Activated CD8-positive, alpha-beta T cell treated with anti-CD3 and anti-CD28 coated beads for 36 hours (primary cell): ENCODE data around the gene AOC3. TPM values are rescaled to one million over a fixed set of nuclear protein-coding genes. Genes with fewer than 3 reads are reported as not detected.

Source experiments
- ATAC-seq: fragments of 200-7000 bp; cut with Tn5 transposase; one replicate; pipeline ENCODE4 v1.10.0; 2021; ENCODE audit warnings: mild to moderate bottlenecking, moderate library complexity
- CTCF ChIA-PET: fragments of 350-600 bp; sonication (Branson Sonifier 250); formaldehyde crosslinking; loops from one replicate; lab custom pipeline; 2021; ENCODE audit warnings: antibody characterized with exemption; lab: Charles Lee
- POLR2A ChIA-PET: fragments of 350-600 bp; sonication (Branson Sonifier 250); formaldehyde crosslinking; loops from one replicate; lab custom pipeline; 2021; ENCODE audit warnings: antibody characterized with exemption; lab: Charles Lee
- DNase-seq: peaks from one replicate; pipeline ENCODE4 v3.0.0-alpha.2; 2020
- H3K27ac Mint-ChIP-seq: one replicate; pipeline ENCODE4 v1.8.0; 2021; ENCODE audit warnings: mild to moderate bottlenecking, mixed read lengths
- H3K27me3 Mint-ChIP-seq: one replicate; pipeline ENCODE4 v1.8.0; 2021; ENCODE audit warnings: mixed read lengths
- H3K36me3 Mint-ChIP-seq: one replicate; pipeline ENCODE4 v1.8.0; 2021; ENCODE audit warnings: low read depth, mixed read lengths
- H3K4me1 Mint-ChIP-seq: one replicate; pipeline ENCODE4 v1.8.0; 2021; ENCODE audit warnings: low read depth, mixed read lengths
- H3K4me3 Mint-ChIP-seq: one replicate; pipeline ENCODE4 v1.8.0; 2021; ENCODE audit warnings: mild to moderate bottlenecking, moderate library complexity, mixed read lengths
- H3K9me3 Mint-ChIP-seq: one replicate; pipeline ENCODE4 v1.8.0; 2021; ENCODE audit warnings: mixed read lengths
- CTCF ChIP-seq: fragments of 200-600 bp; IDR thresholded peaks from one replicate; pipeline ENCODE4 v1.8.0; 2022; ENCODE audit warnings: antibody characterized with exemption, mild to moderate bottlenecking
- intact Hi-C: fragments of 100-400 bp; cut with micrococcal nuclease; formaldehyde crosslinking; loops from one replicate; pipeline ENCODE4 v1.10.0; 2022
- total RNA-seq, 2 experiments: library from RNA; stranded (reverse); gene quantifications; one replicate each; pipeline ENCODE4 v1.2.3, GENCODE V29; 2021

AOC3 gene
- total RNA-seq = 1 to 10 TPM; 2.0 to 2.9 TPM

GRCh38 chr17:42850954-42851353 lies at the start of gene AOC3:
Gene AOC3 (plus strand): TSS chr17:42851199. CDS start chr17:42851344, 145 bp downstream.
- intact Hi-C loops = no loop called here

GRCh38 chr17:42803074-42803883 lies 47.7 kb upstream of the AOC3 start:
- H3K4me1 Mint-ChIP-seq = peaks cover 3% of the 10 kb centered on the region
- no peak overlapping the region for H3K27ac Mint-ChIP-seq
- peaks cover 3% of the 10 kb centered on the region for H3K36me3 Mint-ChIP-seq
- intact Hi-C loops = no loop called here
- TF ChIP-seq CTCF = no peak
- peaks cover 2% of the 10 kb centered on the region for H3K9me3 Mint-ChIP-seq
- H3K27me3 Mint-ChIP-seq = no peaks in the 10 kb centered on the region
- ChIA-PET CTCF (interaction anchor here (1.1 to 5.3 kb wide), 5 partner anchors 12 to 40 kb away, joined by 3 to 36 read pairs (median 7); partner anchors contain the start of gene BECN1), POLR2A (interaction anchor here (0.6 to 1.2 kb wide), 2 partner anchors 9 to 512 kb away, joined by 3 to 4 read pairs; no protein-coding TSS in a partner anchor)
- DNase-seq (no peak), ATAC-seq (no peak)
- no peak overlapping the region for H3K4me3 Mint-ChIP-seq

More at GRCh38 chr17:42850954-42851353, at the start of gene AOC3:
- Mint-ChIP-seq H3K4me3 (no peak within 1 kb of the TSS), H3K36me3 (peaks cover 2% of the 10 kb centered on the region), H3K4me1 (peaks cover 10% of the 10 kb centered on the region), H3K27ac (no peak within 1 kb of the TSS), H3K9me3 (no peaks in the 10 kb centered on the region), H3K27me3 (no peaks in the 10 kb centered on the region)
- DNase-seq (no peak), ATAC-seq (no peak)
- ChIA-PET POLR2A (interaction anchor here (1.0 kb wide), 1 partner anchor 18 kb away, joined by 5 read pairs; the partner anchor contains the start of gene PSME3), CTCF (interaction anchor here (1.3 kb wide), 1 partner anchor 27 kb away, joined by 4 read pairs; the partner anchor contains the start of gene BECN1)
- no peak for TF ChIP-seq CTCF

GRCh38 chr17:42804918-42805367 lies 46.1 kb upstream of the AOC3 start:
- Mint-ChIP-seq H3K4me3 (no peak overlapping the region), H3K27ac (no peak overlapping the region), H3K36me3 (no peaks in the 10 kb centered on the region), H3K27me3 (no peaks in the 10 kb centered on the region), H3K4me1 (no peaks in the 10 kb centered on the region), H3K9me3 (no peaks in the 10 kb centered on the region)
- ATAC-seq = no peak
- no peak for TF ChIP-seq CTCF
- POLR2A ChIA-PET = interaction anchor here (0.6 to 1.4 kb wide), 2 partner anchors 31 to 52 kb away, joined by 3 read pairs; partner anchors contain the start of gene VPS25
- CTCF ChIA-PET = interaction anchor here (2.4 to 5.3 kb wide), 2 partner anchors 15 to 19 kb away, joined by 13 to 36 read pairs; partner anchors contain the start of gene BECN1
- DNase-seq = no peak
- intact Hi-C loops = no loop called here

- Mint-ChIP-seq H3K27me3 (no peaks in the 10 kb centered on the region), H3K4me1 (no peaks in the 10 kb centered on the region), H3K4me3 (no peak overlapping the region), H3K9me3 (no peaks in the 10 kb centered on the region), H3K36me3 (peaks cover 7% of the 10 kb centered on the region), H3K27ac (no peak overlapping the region)
- TF ChIP-seq CTCF = no peak
- no peak for ATAC-seq
- DNase-seq = no peak
- intact Hi-C loops = no loop called here
- ChIA-PET CTCF (interaction anchor here (0.8 to 5.3 kb wide), 2 partner anchors 14 to 18 kb away, joined by 4 to 36 read pairs; partner anchors contain the start of gene BECN1), POLR2A (interaction anchor here (0.5 to 1.8 kb wide), 6 partner anchors 8 to 767 kb away, joined by 3 to 4 read pairs (median 3); no protein-coding TSS in a partner anchor)
These were observed 44.8 kb upstream of the AOC3 start for GRCh38 chr17:42806249-42806648.
